NCI-H2227 treated with DMSO at 0.1 percent for 48 hours (cell line): Measurements from ENCODE around the gene CFAP251.
"Not testable (repeated sequence)": the region's sequence is repeated elsewhere in the genome, so short reads cannot be mapped to it uniquely, and the experiment has no call there.

Experiments used
- DNase-seq: peaks from one replicate; lab custom pipeline; 2025; lab: John Stamatoyannopoulos, UW

The CFAP251 gene

DNA sequence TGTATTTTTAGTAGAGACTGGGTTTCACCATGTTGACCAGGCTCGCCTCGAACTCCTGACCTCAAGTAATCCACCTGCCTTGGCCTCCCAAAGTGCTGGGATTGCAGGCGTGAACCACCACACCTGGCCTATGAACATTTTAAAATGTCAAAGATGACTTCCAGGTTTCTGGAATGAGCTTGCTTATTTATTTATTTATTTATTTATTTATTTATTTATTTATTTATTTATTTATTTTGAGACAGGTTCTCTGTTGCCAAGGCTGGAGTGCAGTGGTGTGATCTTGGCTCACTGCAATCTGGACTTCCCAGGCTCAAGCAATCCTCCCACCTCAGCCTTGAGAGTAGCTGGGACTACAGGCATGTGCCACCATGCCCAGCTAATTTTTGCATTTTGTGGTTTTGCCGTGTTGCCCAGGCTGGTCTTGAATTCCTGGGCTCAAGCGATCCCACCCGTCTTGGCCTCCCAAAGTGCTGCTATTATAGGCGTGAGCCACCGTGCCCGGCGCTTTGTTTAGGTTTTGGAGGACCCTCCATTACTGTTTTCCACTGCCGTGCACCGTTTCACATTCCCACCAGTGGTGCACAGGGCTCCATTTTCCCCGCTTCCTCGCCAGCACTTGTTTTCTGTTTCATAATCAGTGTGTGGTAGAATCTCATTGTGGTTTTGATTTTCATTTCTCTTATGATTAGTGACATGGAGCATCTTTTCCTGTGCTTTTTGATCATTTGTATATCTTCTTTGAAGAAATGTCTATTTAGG, 6.4 kb upstream of the CFAP251 start:
- DNase-seq, result no peak

DNA sequence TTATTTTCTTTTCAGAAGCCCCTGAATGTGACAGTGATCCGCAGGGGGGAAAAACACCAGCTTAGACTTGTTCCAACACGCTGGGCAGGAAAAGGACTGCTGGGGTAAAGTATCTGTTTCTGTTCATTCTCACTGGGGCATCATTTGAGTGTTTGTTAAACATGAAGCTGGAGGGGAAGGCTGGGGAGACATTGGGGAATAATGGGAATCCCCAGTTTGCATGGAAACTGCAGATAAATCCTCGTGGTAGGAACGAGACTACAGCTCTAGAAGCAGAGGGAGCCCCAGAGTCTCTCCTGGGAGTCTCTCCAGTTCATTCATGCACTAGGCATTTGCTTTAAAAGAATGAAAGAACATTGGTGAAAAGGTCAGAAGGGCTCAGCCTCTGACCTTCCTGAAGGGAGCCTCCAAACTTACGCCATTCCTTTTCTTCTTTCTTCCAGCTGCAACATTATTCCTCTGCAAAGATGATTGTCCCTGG, 2.5 kb upstream of the CFAP251 start:
- DNase-seq, result no peak

DNA sequence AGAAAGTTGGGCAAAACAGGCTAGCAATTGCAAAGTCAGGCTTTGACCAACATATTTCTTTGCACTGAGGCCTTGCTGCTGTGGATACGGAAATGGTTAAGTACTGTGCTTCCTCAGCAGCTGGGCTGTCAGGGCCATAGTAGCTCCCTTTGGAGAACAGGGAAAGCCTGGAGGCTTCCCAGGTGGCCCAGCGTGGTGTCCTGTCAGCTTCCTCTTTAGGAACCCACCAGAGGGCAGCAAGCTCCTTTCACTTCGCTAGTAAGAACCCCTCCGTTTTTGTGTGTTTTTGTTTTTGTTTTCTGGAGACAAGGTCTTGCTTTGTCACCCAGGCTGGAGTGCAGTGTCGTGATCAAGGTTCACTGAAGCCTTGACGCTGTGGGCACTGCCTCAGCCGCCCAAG, 1.7 kb upstream of the CFAP251 start:
- DNase-seq, result no peak

DNA sequence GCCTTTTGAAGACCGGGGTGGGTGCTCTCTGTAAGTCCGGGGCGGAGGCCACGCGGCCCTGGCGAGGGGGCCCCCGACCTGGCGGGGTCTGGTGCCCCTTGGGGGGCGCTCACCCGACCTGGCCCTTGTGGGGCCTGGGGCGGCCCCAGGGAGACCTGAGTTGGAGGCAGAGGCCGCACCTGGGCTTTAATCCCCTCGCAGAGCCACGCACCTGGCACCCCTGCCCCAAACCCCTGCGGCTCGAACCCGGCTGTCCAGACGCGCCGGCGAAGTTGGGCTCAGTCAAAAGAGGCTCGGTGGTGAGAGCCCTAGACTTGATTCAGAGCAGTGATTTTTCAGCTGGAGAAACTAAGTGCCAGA, 267 bp downstream of the CFAP251 start:
- DNase-seq, result no peak

DNA sequence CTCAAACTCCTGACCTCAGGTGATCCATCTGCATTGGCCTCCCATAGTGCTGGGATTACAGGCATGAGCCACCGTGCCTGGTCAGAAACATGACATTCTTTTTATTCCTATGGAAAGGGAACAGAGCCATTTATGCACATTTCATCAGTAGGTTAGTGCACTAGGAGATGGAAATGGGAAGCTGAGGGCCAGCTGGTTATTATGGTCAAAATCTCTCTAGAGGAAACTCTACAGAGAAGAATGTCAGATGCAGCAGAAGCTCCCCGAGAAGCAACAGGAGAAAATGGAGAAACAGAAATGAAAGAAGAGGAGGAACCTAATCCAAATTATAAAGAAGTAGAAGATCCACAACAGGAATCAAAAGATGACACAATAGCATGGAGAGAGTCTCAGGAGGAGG, 2.7 kb downstream of the CFAP251 start:
- DNase-seq, result no peak

DNA sequence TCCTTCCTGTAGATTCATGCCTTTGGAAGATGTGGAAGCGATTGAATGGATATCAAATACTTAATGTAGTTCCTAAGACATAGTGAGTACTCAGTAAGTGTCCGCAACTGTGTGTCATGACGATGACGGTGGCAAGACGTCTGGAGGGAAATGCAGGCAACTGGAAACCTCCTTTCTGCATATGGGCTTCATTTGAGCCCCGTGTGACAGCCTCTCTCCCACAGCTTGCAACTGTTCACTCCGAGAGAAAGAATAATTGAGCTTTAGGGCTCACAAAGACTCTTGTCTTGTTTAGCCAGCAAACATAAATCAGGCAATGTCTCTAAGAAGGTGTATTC, 6.9 kb downstream of the CFAP251 start:
- DNase-seq, result peak; percentile 26

DNA sequence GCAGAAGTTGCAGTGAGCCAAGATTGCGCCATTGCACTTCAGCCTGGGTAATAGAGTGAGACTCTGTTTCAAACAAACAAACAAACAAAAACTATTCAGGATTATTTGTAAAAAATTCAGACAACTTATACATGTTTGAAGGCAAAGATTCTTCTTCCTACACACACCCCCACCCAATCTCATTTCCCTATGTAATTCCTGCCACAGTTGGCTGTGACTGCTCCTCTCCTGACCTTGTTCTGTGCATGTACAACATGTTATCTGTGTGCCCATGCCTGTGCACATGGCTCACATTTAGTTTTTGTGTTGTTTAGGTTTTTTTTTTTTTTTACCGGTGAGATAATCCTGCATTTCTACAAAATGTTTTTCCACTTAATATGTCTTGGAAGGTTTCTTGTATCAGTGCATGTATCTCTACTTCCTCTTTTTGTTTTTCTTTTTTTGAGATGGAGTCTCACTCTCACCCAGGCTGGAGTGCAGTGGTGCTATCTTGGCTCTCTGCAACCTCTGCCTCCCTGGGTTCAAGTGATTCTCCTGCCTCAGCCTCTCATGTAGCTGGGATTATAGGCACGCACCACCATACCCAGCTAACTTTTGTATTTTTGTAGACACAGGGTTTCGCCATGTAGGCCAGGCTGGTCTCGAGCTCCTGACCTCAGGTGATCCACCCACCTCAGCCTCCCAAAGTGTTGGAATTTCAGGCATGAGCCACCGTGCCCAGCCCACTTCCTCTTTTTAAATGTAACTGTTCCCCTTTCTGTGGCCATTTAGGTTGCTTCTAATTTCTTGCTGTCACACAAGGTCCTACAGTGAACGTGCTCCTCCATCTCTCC, 8.7 kb downstream of the CFAP251 start:
- no peak for DNase-seq

DNA sequence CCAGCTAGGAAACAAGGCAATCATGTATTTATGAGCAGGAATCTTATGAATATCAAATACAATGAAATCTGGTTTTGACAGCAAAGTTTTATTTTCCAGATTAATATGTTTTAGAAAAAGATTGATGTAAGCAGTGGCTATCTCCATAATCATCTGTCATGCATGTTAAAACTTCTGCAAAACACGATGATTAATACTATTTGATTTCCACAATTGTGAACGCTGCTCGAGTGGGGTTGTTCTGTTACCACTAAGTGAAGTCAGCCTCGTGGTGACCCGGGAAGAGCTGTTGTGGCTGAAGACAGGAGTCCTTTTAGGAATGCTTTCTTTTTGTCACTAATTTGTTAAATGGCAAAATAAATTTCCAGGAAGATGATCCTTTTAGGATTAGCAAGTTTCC, 9.4 kb downstream of the CFAP251 start:
- no peak for DNase-seq

DNA sequence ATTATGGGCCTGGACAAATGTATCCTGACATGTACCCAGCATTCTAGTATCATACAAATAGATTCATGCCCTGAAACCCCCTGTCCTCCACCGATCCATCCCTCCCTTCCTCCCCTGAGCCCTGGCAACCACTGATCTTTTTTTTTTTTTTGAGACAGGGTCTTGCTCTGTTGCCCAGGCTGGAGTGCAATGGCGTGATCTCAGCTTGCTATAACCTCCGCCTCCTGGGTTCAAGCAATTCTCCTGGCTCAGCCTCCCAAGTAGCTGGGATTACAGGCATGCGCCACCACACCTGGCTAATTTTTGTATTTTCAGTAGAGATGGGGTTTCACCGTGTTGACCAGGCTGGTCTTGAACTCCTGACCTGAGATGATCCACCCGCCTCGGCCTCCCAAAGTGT, 11.2 kb downstream of the CFAP251 start:
- not testable (repeated sequence) for DNase-seq

DNA sequence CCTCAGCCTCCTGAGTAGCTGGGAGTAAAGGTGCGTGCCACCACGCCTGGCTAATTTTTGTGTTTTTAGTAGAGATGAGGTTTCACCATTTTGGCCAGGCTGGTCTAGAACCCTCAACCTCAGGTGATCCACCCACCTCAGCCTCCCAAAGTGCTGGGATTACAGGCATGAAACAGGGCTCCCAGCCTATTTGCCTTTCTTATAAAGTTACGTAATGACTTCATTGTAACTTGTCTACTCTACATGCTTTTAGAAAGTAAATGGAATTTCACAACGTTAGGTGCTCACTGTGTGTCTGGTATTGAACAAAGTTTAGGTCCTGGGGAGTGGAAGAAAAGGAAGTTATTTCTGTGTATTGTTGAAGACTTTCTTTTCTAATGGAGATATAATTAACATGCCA, 12.5 kb downstream of the CFAP251 start:
- no peak for DNase-seq

DNA sequence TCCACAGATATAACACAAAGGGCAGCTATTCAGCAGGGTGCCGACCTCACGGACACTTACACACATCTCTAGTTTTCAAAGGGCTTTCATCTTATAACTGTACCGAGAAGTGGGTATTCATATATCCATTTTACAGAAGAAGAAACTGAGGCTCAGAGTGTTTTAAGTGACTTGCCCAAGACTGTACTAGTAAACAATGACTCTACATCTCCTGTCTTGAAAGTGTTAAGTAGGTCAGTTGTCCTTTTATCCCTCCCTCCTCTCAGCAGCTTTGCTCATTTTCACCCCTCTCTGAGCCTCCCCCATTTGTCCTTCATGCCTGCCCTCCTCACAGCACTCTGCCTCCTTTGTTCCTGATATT, 13.8 kb downstream of the CFAP251 start:
- no peak for DNase-seq

DNA sequence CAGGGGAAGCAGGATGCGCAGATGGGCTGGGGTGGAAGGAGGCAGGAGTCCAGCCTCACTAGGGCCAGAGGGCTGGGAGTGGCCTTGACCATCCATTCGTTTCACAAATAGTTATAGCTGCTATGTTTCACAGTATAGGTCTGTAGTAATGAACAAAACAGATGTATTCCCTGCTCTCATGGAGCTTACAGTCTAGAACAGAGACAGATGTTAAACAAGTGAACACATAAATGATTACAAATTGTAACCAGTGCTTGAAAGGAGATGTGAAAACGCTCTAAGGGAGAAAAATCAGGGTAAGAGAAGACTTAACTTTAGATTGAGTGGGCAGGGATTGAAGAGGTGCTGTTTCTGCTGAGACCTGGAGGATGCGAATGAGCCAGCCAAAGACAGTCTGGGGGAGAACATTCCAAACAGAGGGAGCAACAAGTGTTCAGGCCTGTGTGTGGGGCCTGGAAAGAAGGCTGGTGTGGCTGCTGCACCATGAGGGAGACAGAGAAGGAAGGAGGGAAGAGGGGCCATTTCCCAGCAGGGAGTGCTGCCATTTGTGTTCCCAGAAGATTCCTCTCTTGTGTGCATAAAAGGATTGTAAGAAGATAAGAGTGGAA, 14.6 kb downstream of the CFAP251 start:
- DNase-seq, result no peak

DNA sequence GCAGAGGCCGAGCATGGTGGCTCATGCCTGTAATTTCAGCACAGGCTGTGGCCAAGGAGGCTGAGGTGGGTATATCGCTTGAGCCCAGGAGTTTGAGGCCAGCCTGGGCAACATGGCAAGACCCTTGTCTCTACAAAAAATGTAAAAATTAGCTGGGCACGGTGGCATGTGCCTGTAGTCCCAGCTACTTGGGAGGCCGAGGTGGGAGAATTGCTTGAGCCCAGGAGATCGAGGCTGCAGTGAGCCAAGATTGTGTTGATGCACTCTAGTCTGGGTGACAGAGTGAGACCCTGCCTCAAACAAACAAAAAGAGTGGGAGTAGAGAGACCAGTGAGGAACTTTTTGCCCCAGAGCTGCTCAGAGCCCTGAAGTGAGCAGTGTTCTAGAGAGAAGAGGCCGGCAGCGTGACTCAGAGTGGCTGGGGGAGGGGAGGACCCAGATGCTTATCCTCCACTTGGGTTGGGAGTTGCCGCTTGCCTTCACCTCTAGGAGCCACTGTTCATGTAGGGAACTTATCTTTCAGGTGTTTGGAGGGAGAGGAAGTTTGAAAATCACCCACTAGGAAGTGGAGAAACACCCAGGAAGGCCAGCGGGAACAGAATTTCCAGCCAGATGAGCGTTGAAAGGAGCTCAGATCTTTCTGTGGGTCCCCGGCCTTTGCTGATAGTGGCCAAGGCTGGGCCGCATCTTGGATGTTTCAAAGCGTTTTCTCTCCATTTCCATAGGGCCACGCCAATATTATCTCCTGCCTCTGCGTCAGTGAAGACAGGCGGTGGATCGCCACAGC, 15.3 kb downstream of the CFAP251 start:
- DNase-seq, result no peak

DNA sequence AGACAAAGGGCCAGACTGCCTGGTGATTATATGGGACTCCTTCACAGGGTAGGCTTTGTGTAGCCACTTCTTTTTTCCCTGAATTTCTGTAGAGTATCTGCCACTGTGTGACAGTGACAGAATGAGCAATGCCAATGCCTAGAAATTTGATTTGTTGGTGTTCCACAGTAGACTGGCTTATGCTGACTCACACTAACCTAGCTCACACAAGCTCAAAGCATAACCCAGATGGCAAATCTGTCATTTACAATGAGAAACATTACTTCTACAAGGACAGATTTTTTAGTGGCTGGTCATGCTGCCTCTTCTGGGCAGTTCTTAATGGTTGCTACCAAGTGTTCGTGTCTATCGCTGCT, 15.9 kb downstream of the CFAP251 start:
- DNase-seq, result no peak

DNA sequence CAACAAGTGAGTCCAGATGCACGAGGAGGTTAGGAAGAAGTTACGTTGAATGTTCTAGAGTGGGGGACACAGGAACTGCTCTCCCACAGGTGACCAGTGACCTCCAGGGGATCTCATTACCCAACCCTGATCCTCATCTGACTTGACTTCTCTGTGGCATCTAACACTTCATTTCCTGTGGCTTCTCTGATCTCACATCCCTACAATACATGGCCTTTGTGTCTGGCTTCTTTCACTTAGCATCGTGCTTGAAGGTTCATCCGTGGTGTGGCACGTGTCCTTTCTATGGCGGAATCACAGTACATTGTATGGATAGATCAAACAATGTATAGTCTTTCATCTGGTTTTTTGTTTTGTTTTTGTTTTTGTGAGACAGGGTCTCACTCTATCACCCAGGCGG, 19.3 kb downstream of the CFAP251 start:
- no peak for DNase-seq

DNA sequence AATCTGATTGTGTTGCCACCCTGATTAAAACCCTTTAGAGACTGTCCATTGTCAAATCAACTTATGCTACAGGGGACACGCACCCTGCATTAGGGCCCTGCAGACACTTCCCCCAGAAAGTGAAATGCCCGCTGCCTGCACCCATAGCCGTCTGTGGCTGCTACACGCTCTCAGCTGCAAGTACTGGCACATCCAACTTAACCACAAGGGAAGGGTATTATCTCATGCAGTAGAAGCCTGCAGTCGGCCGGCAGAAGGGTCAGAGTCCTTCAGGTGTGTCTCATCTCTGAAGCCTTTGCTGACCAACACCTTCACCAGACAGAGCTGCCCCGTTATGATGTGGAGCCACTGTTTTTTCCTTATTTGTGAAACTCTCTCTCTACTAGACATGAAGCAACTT, 20.8 kb downstream of the CFAP251 start:
- DNase-seq, result no peak

DNA sequence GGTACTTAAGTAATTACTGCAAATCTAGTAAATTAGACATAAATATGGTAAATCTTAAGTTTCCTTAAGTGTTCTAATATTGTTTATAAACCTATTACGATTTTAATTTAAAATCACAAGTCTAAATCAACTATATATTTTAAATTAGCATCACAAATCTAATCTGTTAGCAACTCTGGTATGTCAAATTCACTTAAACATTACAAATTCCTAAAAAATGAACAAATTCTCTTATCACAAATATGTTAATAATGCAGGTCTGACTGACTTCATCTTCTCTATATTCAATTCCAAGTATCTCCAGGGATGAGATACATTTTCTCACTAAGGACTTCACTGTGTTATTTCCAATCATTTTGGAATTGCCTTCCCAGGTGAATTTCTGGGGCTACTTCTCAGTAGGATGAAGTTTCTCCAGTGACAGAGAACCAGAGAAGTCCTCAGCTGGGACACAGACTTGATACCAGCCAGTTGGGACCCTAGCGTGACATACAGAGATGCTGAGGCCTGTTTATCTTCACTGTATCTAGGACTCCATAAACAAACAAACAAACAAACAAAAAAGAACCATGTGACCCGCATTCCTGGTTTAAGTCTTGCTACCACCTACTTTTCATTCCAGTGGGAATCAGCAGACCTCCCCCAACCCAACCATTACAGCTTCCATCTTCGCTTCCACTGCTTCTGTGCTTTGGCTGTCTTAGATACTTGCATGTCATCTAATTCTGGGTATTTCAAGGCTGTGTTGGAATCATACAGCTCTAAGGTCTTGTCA, 21.8 kb downstream of the CFAP251 start:
- no peak for DNase-seq

DNA sequence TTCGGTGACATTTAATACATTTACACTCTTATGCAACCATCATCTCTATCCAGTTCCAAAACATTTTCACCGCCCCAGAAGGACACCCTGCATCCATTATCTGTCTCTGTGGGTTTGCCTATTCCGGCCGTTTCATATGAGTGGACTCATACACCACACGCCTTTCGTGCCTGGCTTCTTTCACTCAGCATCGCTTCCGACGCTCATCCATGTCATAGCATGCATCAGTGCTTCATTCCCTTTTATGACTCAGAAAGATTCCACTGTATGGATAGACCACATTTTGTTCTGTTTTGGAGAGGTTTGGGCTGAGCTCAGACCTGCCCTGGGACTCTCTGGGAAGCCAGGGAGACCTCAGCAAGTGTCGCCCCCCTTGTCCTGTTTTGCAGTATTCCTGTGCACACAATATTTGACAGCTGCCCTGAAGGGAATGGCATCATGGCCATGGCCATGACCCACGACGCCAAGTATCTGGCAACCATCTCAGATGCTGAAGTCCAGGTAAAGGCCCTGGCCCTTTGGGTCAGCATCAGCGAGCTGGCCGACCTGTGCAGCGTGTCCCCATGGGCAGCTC, 23.8 kb downstream of the CFAP251 start:
- no peak for DNase-seq

DNA sequence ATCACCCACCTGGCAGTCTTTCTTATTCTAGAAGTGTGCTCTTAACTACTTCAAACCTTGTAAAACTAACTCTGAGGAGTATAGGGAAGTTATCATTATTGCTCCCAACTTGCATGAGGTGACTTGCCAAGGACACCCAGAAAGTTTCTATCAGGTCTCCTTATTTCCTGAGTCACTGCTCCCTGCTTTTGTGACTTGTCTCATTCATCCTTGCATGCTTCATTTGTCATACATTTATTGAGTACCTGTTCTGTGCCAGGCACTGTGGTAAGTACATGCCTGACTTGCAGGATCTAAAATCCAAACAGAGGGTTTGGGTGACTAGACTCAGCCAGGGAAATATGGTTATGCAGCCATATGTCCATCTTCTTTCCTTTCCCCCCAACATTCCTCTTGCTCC, 25.5 kb downstream of the CFAP251 start:
- DNase-seq, result no peak

DNA sequence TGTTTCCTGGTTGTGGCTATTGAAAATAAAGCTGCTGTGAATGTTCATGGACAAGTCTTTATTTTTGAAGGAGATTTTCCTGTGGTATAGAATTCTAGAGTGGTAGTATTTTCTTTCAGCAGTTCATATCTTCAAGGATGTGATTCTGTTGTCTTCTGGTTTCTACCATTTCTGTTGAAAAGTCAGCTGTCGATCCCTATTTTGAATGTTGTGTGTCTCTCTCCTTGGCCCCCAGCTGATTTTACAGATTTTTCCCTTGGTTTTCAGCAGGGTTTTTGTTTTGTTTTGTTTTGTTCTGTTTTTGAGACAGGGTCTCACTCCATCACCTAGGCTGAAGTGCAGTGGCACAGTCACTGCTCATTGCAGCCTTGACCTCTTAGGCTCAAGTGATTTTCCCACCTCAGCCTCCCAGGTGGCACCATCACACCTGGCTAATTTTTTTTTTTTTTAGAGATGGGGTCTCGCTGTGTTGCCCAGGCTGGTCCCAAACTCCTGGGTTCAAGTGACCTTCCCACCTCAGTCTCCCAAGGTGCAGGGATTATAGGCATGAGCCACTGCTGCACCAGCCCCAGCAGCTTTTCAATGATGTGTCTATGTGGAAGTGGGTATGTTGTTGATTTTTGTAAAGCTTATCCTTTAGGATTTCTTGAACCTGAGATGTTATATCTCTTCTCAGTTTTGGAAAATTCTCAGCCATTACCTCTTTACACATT, 28.1 kb downstream of the CFAP251 start:
- no peak for DNase-seq

DNA sequence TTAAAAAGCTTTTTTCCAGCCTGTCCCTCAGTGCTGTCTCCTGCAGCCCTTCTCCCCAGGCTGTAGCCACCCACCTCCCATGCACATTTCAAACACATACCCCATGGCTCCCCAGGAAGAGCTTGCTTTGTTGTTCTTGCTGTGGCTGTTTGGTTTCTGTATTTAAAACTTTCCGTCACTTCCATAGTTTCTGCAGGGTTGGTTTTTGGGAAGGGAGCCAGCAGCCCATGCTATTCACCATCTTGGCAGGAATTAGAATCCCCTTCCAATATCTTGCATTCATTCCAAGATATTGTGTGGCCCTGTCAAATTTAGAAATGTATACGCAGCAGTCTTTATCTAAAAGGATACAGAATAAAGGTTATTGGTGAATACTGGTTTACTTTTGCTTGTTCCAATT, 29.6 kb downstream of the CFAP251 start:
- no peak for DNase-seq
